ENCODE measurements around the gene TOPAZ1. TPM values are rescaled to one million over a fixed set of nuclear protein-coding genes. Genes with fewer than 3 reads are reported as not detected.
"Not testable (repeated sequence)": the region's sequence is repeated elsewhere in the genome, so short reads cannot be mapped to it uniquely, and the experiment has no call there.

Gene TOPAZ1
- total RNA-seq, 2 experiments from 2014 or later, result not detected

GRCh38 chr3:44338010-44338827 is 96.5 kb downstream of the TOPAZ1 start, which contains the start of gene TCAIM:
TSS of gene TCAIM (plus strand) at chr3:44338766. CDS start at chr3:44354783, 16,017 bp downstream.
- peaks cover 17% of the 10 kb centered on the region for H3K36me3 Mint-ChIP-seq (ENCODE audit: low read depth)
- H3K27ac Mint-ChIP-seq, result peak within 1 kb of the TSS; percentile 100
- ChIA-PET CTCF (interaction anchor here (0.9 to 1.7 kb wide), 5 partner anchors 16 to 576 kb away, joined by 3 to 5 read pairs (median 3); partner anchors contain the start of gene ZNF445), POLR2A (interaction anchor here (0.6 to 1.8 kb wide), 15 partner anchors 80 to 640 kb away, joined by 3 to 11 read pairs (median 3); partner anchors contain the start of genes KIF15 and ZNF445)
- H3K4me1 Mint-ChIP-seq (ENCODE audit: low read depth), result peaks cover 24% of the 10 kb centered on the region
- peaks cover 14% of the 10 kb centered on the region for H3K27me3 Mint-ChIP-seq (ENCODE audit: low read depth)
- H3K4me3 Mint-ChIP-seq, result peak within 1 kb of the TSS; percentile 99
- no peaks in the 10 kb centered on the region for H3K9me3 Mint-ChIP-seq (ENCODE audit: insufficient read depth)
- DNase-seq (peak; percentile 99), ATAC-seq (peak; percentile 98)

GRCh38 chr3:44338828-44339127 is 97.1 kb downstream of the TOPAZ1 start:
- POLR2A ChIA-PET, result interaction anchor here (0.6 to 1.8 kb wide), 12 partner anchors 10 to 1099 kb away, joined by 3 to 11 read pairs (median 4); partner anchors contain the start of genes KIF15 and ZNF445
- Mint-ChIP-seq H3K36me3 (ENCODE audit: low read depth) (peaks cover 17% of the 10 kb centered on the region), H3K27me3 (ENCODE audit: low read depth) (peaks cover 8% of the 10 kb centered on the region), H3K27ac (peak overlapping the region; percentile 100), H3K9me3 (ENCODE audit: insufficient read depth) (no peaks in the 10 kb centered on the region), H3K4me3 (peak overlapping the region; percentile 99), H3K4me1 (ENCODE audit: low read depth) (peaks cover 24% of the 10 kb centered on the region)
- DNase-seq (no peak), ATAC-seq (no peak)
- CTCF ChIA-PET, result interaction anchor here (1.0 to 1.7 kb wide), 5 partner anchors 17 to 575 kb away, joined by 3 to 5 read pairs (median 3); partner anchors contain the start of gene ZNF445

- CTCF ChIA-PET, result interaction anchor here (1.0 to 1.7 kb wide), 5 partner anchors 17 to 575 kb away, joined by 3 to 5 read pairs (median 3); partner anchors contain the start of gene ZNF445
- Mint-ChIP-seq H3K4me3 (peak overlapping the region; percentile 99), H3K27me3 (ENCODE audit: low read depth) (peaks cover 5% of the 10 kb centered on the region), H3K9me3 (ENCODE audit: insufficient read depth) (no peaks in the 10 kb centered on the region), H3K4me1 (ENCODE audit: low read depth) (peaks cover 24% of the 10 kb centered on the region), H3K36me3 (ENCODE audit: low read depth) (peaks cover 17% of the 10 kb centered on the region), H3K27ac (peak overlapping the region; percentile 100)
- POLR2A ChIA-PET, result interaction anchor here (0.6 to 1.8 kb wide), 10 partner anchors 9 to 1100 kb away, joined by 3 to 10 read pairs (median 3); partner anchors contain the start of genes KIF15 and ZNF445
- ATAC-seq, result no peak
- DNase-seq, result no peak
Observed at GRCh38 chr3:44339181-44340057, 97.7 kb downstream of the TOPAZ1 start.

- ATAC-seq, result no peak
- peak overlapping the region; percentile 99 for H3K4me3 Mint-ChIP-seq
- DNase-seq, result no peak
- H3K9me3 Mint-ChIP-seq (ENCODE audit: insufficient read depth), result no peaks in the 10 kb centered on the region
- peak overlapping the region; percentile 79 for H3K27ac Mint-ChIP-seq
- ChIA-PET CTCF (no interaction called here), POLR2A (interaction anchor here (0.7 kb wide), 1 partner anchor 70 kb away, joined by 3 read pairs; no protein-coding TSS in a partner anchor)
- H3K27me3 Mint-ChIP-seq (ENCODE audit: low read depth), result no peaks in the 10 kb centered on the region
- H3K36me3 Mint-ChIP-seq (ENCODE audit: low read depth), result peaks cover 17% of the 10 kb centered on the region
- peaks cover 24% of the 10 kb centered on the region for H3K4me1 Mint-ChIP-seq (ENCODE audit: low read depth)
Observed at GRCh38 chr3:44340058-44340395, 98.3 kb downstream of the TOPAZ1 start.

GRCh38 chr3:44342176-44342790 is 100.6 kb downstream of the TOPAZ1 start:
- ATAC-seq (no peak), DNase-seq (no peak)
- H3K4me3 Mint-ChIP-seq, result no peak overlapping the region
- H3K36me3 Mint-ChIP-seq (ENCODE audit: low read depth), result peaks cover 17% of the 10 kb centered on the region
- H3K27ac Mint-ChIP-seq, result no peak overlapping the region
- POLR2A ChIA-PET, result no interaction called here
- H3K9me3 Mint-ChIP-seq (ENCODE audit: insufficient read depth), result no peaks in the 10 kb centered on the region
- no peaks in the 10 kb centered on the region for H3K27me3 Mint-ChIP-seq (ENCODE audit: low read depth)
- H3K4me1 Mint-ChIP-seq (ENCODE audit: low read depth), result peaks cover 20% of the 10 kb centered on the region
- CTCF ChIA-PET, result interaction anchor here (1.1 kb wide), 1 partner anchor 98 kb away, joined by 3 read pairs; no protein-coding TSS in a partner anchor

GRCh38 chr3:44343421-44343820 is 101.7 kb downstream of the TOPAZ1 start:
- no peak for ATAC-seq
- Mint-ChIP-seq H3K4me1 (ENCODE audit: low read depth) (peaks cover 16% of the 10 kb centered on the region), H3K36me3 (ENCODE audit: low read depth) (peaks cover 17% of the 10 kb centered on the region), H3K4me3 (no peak overlapping the region), H3K9me3 (ENCODE audit: insufficient read depth) (no peaks in the 10 kb centered on the region), H3K27me3 (ENCODE audit: low read depth) (no peaks in the 10 kb centered on the region), H3K27ac (no peak overlapping the region)
- no peak for DNase-seq
- ChIA-PET CTCF (interaction anchor here (1.1 kb wide), 2 partner anchors 20 to 96 kb away, joined by 3 to 4 read pairs; no protein-coding TSS in a partner anchor), POLR2A (no interaction called here)

GRCh38 chr3:44346590-44346989 is 104.9 kb downstream of the TOPAZ1 start:
- H3K27me3 Mint-ChIP-seq (ENCODE audit: low read depth); POLR2A ChIA-PET; CTCF ChIA-PET; H3K36me3 Mint-ChIP-seq (ENCODE audit: low read depth); H3K4me3 Mint-ChIP-seq; H3K4me1 Mint-ChIP-seq (ENCODE audit: low read depth); DNase-seq; H3K27ac Mint-ChIP-seq; H3K9me3 Mint-ChIP-seq (ENCODE audit: insufficient read depth); ATAC-seq: not testable (repeated sequence)

- CTCF ChIA-PET, result no interaction called here
- H3K36me3 Mint-ChIP-seq (ENCODE audit: low read depth), result peaks cover 12% of the 10 kb centered on the region
- H3K27ac Mint-ChIP-seq, result no peak overlapping the region
- no peak for DNase-seq
- POLR2A ChIA-PET, result no interaction called here
- no peak for ATAC-seq
- no peaks in the 10 kb centered on the region for H3K4me1 Mint-ChIP-seq (ENCODE audit: low read depth)
- H3K9me3 Mint-ChIP-seq (ENCODE audit: insufficient read depth), result no peaks in the 10 kb centered on the region
- no peaks in the 10 kb centered on the region for H3K27me3 Mint-ChIP-seq (ENCODE audit: low read depth)
- no peak overlapping the region for H3K4me3 Mint-ChIP-seq
Observed at GRCh38 chr3:44348993-44349392, 107.3 kb downstream of the TOPAZ1 start.

- H3K4me3 Mint-ChIP-seq, result no peak overlapping the region
- DNase-seq (no peak), ATAC-seq (no peak)
- no peaks in the 10 kb centered on the region for H3K9me3 Mint-ChIP-seq (ENCODE audit: insufficient read depth)
- no peaks in the 10 kb centered on the region for H3K4me1 Mint-ChIP-seq (ENCODE audit: low read depth)
- H3K27ac Mint-ChIP-seq, result no peak overlapping the region
- ChIA-PET POLR2A (interaction anchor here (0.5 kb wide), 1 partner anchor 1340 kb away, joined by 4 read pairs; no protein-coding TSS in a partner anchor), CTCF (no interaction called here)
- peaks cover 21% of the 10 kb centered on the region for H3K36me3 Mint-ChIP-seq (ENCODE audit: low read depth)
- no peaks in the 10 kb centered on the region for H3K27me3 Mint-ChIP-seq (ENCODE audit: low read depth)
Observed at GRCh38 chr3:44353355-44353924, 111.8 kb downstream of the TOPAZ1 start.

- ChIA-PET CTCF (interaction anchor here (0.7 kb wide), 1 partner anchor 17 kb away, joined by 3 read pairs; no protein-coding TSS in a partner anchor), POLR2A (no interaction called here)
- Mint-ChIP-seq H3K27ac (no peak overlapping the region), H3K4me3 (no peak overlapping the region), H3K4me1 (ENCODE audit: low read depth) (no peaks in the 10 kb centered on the region), H3K27me3 (ENCODE audit: low read depth) (no peaks in the 10 kb centered on the region), H3K9me3 (ENCODE audit: insufficient read depth) (no peaks in the 10 kb centered on the region), H3K36me3 (ENCODE audit: low read depth) (peaks cover 21% of the 10 kb centered on the region)
- DNase-seq (no peak), ATAC-seq (no peak)
Observed at GRCh38 chr3:44355362-44356033, 113.8 kb downstream of the TOPAZ1 start.
